GM21825 (cell line): ENCODE data around the gene DMD.

Experiments used
- ATAC-seq: cut with Tn5 transposase; IDR thresholded peaks from one replicate; pipeline ENCODE4 v1.9.1; 2021; ENCODE audit warnings: mild to moderate bottlenecking, moderate library complexity; ENCODE audit not compliant: unreplicated experiment

Gene DMD

GRCh38 chrX:33045882-33046281 is 165.5 kb downstream of the DMD start:
- no peak for ATAC-seq

DNA sequence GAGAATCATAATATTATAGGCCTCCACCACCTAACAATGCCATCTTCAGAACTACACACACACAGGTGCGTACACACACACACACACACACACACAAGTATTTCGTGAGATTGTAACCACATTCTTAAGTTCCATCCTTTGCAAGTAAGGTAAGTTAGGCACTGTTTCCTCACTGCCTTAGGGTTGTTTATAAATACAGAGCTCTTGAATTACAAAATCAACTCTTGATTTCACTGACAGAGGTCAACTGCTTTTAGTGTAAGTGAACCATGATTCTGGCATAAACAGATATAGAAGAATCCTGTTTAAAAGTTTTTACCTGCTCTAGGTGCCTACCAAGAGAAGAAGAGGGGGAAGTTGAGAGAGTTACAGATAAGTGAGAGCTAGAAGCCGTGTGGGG is 166.1 kb downstream of the DMD start:
- ATAC-seq: no peak

DNA sequence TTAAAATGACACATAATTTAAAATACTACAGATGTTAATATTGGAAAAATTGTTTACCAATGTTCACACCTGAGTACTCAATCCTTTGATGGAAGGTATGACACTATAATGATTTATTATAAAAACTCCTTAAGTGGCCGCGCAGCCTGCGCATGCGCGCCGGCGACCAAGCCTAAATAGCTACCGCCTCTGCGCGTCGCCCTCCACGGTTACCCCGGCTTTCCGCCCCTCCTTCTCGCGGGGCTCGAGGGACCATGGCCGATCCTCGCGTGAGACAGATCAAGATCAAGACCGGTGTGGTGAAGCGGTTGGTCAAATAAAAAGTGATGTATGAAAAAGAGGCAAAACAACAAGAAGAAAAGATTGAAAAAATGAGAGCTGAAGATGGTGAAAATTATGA is 170.2 kb downstream of the DMD start:
- ATAC-seq: no peak

- no peak for ATAC-seq
Measured at GRCh38 chrX:33032700-33033099, 178.6 kb downstream of the DMD start.

DNA sequence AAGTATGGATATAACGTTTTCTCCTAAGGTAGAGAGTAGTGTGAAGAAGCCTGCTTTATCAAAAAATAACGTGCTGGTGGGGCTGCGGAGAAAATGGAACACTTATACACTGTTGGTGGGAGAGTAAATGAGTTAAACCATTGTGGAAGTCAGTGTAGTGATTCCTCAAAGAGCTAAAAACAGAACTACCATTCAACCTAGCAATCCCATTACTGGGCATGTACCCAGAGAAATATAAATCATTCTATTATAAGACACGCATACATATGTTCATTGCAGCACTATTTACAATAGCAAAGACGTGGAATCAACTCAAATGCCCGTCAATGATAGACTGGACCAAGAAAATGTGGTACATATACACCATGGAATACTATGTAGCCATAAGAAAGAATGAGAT is 196.4 kb downstream of the DMD start:
- no peak for ATAC-seq

DNA sequence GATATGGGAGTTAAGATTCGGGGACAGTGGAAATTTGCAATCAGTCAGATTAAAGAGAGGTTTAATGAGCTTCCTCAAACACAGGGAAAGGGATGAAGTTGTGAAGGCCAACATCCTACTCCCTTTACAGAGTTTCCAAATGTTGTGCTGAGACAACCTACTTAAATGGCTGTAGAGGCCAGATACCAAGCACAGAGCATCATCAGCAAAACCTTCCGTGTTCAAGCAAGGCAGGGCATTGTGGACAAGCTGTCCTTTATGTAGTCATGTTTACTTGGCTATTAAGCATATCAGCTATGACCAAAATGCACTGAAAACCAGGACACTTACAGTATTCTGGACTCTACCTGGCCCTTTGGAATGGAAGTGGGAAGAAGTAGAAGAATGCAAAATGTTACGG is 197.3 kb downstream of the DMD start:
- ATAC-seq: no peak

DNA sequence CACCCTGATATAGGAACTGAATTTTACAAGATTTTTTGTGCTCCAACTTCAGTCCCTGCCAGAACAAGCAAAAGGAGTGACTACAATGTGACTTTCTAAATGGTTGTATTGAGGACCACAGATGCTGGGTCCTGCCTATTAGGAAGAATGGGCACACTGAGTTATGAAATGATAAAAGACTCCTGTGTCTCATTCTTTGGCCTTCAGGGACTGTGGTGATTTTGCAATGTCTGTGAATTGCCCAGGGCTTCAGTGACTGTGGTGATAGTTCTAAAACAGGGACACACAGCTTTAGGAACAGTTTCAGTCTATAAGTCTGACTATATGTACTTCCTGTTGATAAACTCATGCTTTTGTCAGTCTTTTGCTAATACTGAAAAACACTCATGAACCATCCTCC is 210.2 kb downstream of the DMD start:
- ATAC-seq: no peak

DNA sequence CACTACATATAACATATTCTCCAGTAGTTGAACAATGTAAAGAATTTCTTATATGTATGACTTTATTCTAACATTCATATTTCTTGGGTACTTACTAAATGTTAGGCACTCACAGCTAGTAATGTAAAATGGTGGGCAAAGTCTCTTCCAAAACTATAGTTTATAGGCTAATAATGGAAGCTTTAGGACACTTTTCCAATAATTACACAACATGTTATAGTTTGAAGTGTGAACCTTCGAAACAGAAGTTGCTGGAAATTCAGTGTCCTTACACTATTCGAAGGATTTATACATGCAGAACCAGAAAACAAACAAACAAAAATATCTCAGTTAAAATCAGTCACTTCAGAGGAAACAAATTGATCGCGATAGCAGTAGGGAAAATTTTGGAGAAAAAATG is 212.6 kb downstream of the DMD start:
- no peak for ATAC-seq

DNA sequence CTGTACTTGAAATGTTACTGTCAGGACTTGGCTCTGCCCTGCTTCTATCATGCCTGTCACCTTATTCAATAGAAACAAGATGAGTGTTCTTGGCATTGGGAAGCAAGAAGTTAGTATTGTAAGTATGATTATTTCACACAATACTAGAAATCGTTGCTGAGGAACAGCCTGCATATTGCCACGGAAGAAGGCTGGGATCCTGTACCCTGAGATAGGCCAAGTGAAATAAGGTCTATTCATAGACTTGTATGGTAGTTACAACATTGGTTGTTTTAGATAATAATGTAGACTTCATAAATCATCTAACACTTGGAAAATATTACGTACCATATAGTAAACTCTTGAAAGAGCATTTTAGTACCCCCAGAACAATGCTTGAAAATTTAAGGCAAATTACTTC is 215.9 kb downstream of the DMD start:
- ATAC-seq: no peak

- no peak for ATAC-seq
Measured at GRCh38 chrX:32987142-32987541, 224.2 kb downstream of the DMD start.

GRCh38 chrX:32985544-32985943 is 225.8 kb downstream of the DMD start:
- no peak for ATAC-seq

- no peak for ATAC-seq
Measured at GRCh38 chrX:32966821-32967355, 244.5 kb downstream of the DMD start.

DNA sequence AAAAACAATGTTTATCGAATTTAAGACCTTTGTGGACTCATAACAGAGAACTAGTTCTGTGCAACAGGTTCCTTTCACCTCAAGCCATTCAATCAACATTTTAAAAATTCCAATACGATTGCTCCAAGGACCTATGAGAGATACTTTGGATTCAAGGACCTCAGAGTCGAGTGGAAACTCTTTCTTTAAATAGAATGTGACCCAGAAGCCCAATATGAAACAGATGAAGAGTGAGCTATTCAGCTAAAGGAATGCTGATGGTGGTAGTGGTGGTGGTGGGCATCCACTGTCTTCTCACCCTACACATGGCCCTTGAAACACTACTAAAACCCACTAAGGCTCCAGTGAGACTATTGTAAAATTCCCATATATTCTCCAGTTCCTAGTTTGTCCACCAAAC is 257.2 kb downstream of the DMD start:
- no peak for ATAC-seq

DNA sequence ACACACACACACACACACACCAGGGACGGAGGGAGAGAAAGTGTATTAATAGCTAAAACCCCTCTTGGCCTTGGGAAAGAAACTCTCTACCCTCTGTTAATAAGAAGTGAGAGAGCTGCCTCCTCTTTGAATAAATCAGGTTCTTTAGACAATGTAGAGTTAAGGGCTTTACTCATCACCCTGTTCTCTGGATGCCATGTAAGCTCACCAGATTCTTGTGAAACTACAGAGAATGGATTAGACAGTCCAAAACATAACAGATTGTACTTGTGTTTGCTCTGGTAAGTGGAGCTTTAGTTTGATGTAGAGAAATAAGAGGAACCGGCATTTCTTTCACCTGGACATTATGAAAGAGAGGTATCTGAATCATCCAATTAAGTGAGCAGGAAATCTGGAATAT is 263.2 kb downstream of the DMD start:
- no peak for ATAC-seq

GRCh38 chrX:32937043-32937442 is 274.3 kb downstream of the DMD start:
- ATAC-seq: no peak

DNA sequence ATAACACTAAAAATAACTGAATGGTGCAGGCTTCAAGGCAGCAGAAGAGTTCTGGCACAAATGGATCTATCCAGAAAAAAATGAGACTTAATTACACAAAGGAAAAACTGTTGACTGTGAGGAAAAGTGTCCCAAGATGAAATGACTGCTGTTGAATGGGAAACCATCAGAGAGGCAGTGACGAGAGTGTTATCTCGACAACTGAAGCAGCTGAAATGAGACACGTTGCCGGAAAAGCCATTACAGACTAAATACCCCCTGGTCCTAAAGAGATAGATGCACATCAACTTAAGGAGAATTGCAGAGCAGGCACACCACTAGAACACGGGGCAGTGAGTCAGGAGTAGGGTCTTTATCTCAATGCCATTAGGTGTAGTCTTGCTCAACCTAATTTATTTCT is 277.8 kb downstream of the DMD start:
- ATAC-seq: no peak

GRCh38 chrX:32929040-32929439 is 282.3 kb downstream of the DMD start:
- ATAC-seq: no peak

DNA sequence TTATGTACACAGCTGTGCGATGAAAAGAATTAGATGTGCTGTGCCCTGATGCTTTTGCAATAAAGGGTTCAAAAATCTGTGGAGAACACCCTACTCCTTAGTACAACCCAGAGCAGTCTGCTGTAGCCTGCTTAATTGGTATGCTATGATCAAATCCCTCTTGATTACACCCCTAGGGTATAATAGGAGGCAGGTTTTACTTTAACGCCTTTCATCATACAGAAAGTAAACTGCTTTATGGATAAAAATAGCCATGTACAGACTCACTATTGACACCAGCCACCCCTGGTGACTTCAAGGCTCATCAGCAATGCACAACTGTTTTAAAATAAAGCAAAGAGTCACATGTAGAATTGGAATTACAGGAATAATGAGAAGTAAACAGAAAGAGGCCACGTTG is 315.3 kb downstream of the DMD start:
- ATAC-seq: no peak

DNA sequence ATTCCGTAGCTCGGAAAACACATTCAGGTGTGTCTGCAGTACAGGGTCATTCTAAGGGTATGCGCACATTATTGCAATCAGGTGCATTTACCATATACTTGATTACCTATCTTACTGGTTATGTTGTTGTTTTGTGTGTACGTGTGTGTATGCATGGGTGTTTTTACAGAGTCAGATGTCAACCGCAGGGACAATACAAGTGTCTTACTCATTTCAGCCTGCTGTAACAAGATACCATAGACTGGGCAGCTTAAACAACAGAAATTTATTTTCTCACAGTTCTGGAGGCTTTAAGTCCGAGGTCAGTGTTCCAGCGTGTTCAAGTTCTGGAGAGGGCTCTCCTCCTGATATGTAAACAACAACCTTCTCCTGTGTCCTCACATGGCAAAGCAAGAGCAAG is 316.7 kb downstream of the DMD start:
- no peak for ATAC-seq

- no peak for ATAC-seq
Measured at GRCh38 chrX:32893751-32894150, 317.6 kb downstream of the DMD start.

- no peak for ATAC-seq
Measured at GRCh38 chrX:32877592-32877991, 333.8 kb downstream of the DMD start.

DNA sequence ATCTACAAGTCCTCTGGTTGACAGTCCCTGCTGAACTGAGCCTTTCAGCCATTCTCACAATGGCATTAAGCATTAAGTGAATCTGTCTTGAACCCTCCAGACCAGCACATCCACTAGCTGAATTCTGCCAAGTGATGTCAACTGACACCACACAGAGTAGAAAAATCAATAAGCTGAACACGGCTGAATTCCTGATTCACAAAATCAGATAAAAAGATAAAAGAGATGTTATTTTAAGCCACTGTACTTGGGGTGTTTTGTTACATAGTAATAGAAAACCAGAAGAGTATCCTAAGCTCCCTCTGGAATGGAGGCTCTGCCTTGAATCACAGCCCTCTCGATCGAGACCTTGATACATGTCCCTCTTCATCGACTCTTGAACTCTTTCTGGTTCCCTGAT is 336.5 kb downstream of the DMD start:
- no peak for ATAC-seq

DNA sequence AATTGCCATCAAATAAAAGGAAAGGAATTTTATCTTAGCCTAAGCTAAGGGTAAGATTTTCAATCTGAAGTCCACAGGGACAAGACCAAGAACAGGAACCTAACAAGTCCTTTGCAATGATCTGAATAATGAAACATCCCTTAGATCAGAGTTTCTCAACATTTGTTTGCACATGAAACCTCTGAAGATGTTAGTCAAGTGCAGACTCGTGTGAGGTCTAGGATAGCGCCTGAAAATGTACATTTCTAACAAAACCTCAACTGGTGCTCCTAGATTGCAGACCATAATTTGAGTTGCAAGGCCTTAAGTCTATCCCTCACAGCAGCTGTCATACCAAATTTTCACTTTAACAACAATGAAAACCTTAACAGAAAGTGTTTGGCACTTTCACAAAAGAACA is 337.6 kb downstream of the DMD start:
- no peak for ATAC-seq

DNA sequence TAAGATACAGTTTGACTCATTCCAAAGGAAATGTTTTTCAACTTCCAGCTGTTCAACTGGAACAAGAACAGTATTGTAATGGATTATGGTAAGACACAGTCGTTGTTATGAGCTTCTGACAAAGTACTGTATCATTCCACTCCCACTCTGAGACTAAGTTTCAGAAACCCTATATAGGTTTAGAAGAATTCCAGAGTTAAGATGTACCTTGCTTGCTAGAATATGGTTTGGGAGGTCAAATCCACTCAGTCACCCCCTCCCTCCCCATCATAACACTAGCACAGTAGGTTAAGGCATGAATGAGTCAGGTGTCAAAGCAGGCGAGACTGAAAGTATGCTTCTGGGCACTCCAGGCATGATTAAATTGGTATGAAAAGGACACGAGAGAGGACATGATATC is 339.7 kb downstream of the DMD start:
- ATAC-seq: no peak
